Vagina (tissue), 2 donors: Measurements from ENCODE around the gene HBP1. TPM values are rescaled to one million over a fixed set of nuclear protein-coding genes. Genes with fewer than 3 reads are reported as not detected.

Experiments
- DNase-seq, 2 donors: peaks; one replicate each; pipeline ENCODE4 v3.0.0-alpha.2; 2017; ENCODE audit errors: extremely low spot score in 2 of 2
- H3K27ac ChIP-seq: fragments of 200-600 bp; sonication (generic); one replicate; pipeline ENCODE4 v1.5.1; 2019
- H3K27me3 ChIP-seq: fragments of 200-600 bp; sonication (generic); one replicate; pipeline ENCODE4 v1.5.1; 2019
- H3K36me3 ChIP-seq, 2 donors: fragments of 200-600 bp; sonication (generic); one replicate each; pipeline ENCODE4 v1.5.1; 2017 to 2019
- H3K4me1 ChIP-seq: fragments of 200-600 bp; sonication (generic); one replicate; pipeline ENCODE4 v1.5.1; 2019
- H3K4me3 ChIP-seq, 2 donors: fragments of 200-600 bp; sonication (generic); 1 replicate in 1 of 2; 2 replicates in 1 of 2; pipeline ENCODE4 v1.5.1; 2016 to 2019
- H3K9me3 ChIP-seq: fragments of 200-600 bp; sonication (generic); one replicate; pipeline ENCODE4 v1.5.1; 2019
- CTCF ChIP-seq, 3 experiments: fragments of 450-650 bp in 2 of 3; fragments of 200-600 bp in 1 of 3; sonication (generic) in 1 of 3; IDR thresholded peaks; one replicate each; pipeline ENCODE4 v1.5.1; 2017 to 2019; ENCODE audit warnings: antibody characterized with exemption in 3 of 3, mild to moderate bottlenecking in 2 of 3, moderate library complexity in 2 of 3
- POLR2A ChIP-seq, 2 donors: fragments of 450-650 bp; IDR thresholded peaks; one replicate each; pipeline ENCODE4 v1.6.1; 2017; ENCODE audit warnings: antibody characterized with exemption in 2 of 2, mild to moderate bottlenecking in 2 of 2, moderate library complexity in 2 of 2
- POLR2AphosphoS5 ChIP-seq, 2 donors: sonication (generic); formaldehyde crosslinking; IDR thresholded peaks; one replicate each; pipeline ENCODE4 v1.9.0; 2017; ENCODE audit warnings: antibody characterized with exemption in 2 of 2, mild to moderate bottlenecking in 2 of 2, low read depth in 1 of 2; ENCODE audit not compliant: insufficient read depth in 1 of 2
- intact Hi-C: fragments of 100-400 bp; cut with DNase I; formaldehyde crosslinking; loops from one replicate; pipeline ENCODE4 v1.15.1; 2023
- total RNA-seq: library from RNA; depleted of rRNA; stranded (reverse); fragments of >200 nt; gene quantifications from one replicate; pipeline ENCODE4 v1.2.3, GENCODE V29; 2016

Gene HBP1
- total RNA-seq, 1 donor from 2014 or later, result 91.3 TPM

DNA sequence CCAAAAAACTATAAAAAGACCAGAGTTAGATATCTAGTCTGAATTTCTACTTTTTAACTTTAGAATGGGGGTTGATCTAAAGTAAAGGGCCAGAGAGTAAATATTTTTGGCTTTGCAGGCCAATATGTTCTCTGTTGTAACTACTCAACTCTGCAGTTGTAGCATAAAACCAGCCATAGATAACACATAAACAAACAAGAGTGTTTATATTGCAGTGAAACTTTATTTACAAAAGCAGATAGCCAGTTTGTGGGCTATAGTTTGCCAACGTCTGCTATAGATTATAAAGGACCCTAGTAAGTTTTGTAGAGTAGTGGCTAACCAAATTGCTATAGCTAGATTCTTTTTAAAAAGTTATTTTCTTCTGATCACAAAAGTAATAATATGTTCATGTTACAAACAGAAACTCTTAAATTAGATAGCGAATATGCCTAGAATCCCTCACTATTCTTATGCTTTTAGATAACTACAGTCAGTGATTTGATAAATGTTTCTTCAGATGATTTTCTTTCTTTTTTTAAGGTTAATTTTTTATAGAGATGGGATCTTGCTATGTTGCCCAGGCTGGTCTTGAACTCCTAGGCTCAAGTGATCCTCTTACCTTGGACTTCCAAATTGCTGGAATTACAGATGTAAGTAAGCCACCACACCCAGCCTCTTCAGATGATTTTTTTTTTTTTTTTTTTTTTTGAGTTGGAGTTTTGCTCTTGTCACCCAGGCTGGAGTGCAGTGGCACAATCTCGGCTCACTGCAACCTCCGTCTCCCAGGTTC is 23.6 kb upstream of the HBP1 start:
- Histone ChIP-seq H3K9me3 (no peaks in the 10 kb centered on the region), H3K4me1 (peaks cover 7% of the 10 kb centered on the region), H3K4me3 (no peak overlapping the region), H3K27me3 (no peaks in the 10 kb centered on the region), H3K27ac (no peak overlapping the region), H3K36me3 (no peaks in the 10 kb centered on the region)
- TF ChIP-seq POLR2AphosphoS5 (IDR thresholded peaks at IDR 0.05; ENCODE audit: insufficient read depth in 1 of 2, low read depth in 1 of 2) (no peak), POLR2A (IDR thresholded peaks at IDR 0.05) (no peak)
- no peak for DNase-seq
- intact Hi-C loops, result no loop called here

DNA sequence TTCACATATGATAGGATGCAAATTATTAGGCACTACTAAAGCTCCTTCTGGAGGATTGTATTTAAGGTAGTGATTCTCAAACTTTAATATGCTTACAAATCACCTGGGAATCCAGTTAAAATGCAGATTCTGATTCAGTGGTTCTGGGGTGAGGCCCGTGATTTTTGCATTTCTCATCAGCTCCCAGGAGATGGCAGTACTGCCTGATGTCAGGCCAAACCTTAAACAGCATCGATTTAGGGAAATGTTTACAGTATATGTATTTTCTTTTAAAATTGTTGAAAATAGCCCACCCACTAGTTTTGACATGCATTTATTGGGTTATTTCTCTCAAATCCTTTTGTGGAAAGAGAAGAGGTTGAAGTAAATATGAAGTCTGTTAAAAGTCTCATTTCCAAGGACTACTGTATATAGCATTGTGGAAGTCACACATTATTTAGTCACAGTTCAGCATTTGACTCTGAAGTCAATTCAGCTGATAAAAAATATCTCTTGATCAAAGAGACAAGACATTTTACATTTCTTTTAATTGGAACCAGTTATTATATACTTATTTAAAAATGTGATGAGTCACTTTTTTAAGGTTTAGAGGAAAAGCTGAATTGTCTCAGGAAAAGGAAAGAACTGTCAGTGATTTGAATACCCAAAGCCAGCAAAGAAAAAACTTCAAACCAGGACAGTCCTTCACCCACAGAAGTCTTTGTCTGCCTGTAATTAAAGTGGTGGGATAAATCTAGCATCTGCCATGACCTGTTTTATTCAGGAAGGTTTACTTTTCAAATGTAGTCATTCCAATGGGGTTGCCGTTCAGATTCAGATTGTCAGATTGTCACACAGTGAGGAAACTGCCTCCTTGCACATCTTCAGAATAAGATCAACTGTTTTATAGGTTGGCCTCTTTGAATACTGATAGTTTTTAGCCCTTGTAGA is 21.1 kb upstream of the HBP1 start:
- TF ChIP-seq POLR2A (IDR thresholded peaks at IDR 0.05) (no peak), CTCF (IDR thresholded peaks at IDR 0.05) (peak in 2 of 3 experiments; percentile 47 to 52), POLR2AphosphoS5 (IDR thresholded peaks at IDR 0.05; ENCODE audit: insufficient read depth in 1 of 2, low read depth in 1 of 2) (no peak)

DNA sequence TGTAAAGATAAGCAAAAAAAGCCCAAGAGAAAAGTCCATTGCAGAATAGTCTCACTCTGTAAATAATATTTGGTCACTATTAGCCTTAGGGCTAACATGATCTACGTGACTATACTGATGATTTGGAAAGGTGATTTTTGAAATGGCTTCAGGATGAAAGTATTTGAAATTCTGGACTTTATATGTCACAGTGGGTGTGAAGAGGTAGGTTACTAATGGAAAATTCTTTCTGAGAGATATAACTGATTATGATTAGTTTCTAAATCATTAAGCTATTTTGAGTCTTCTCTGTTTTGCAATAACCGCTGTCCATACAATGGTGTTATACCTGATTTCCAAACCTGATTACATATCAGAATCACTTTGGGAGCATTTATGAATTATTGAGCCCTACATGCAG is 20.1 kb upstream of the HBP1 start:
- H3K4me3 ChIP-seq, result no peak overlapping the region
- no peaks in the 10 kb centered on the region for H3K36me3 ChIP-seq
- no peaks in the 10 kb centered on the region for H3K27me3 ChIP-seq
- no peaks in the 10 kb centered on the region for H3K9me3 ChIP-seq
- intact Hi-C loops, result no loop called here
- no peak for DNase-seq
- TF ChIP-seq CTCF (IDR thresholded peaks at IDR 0.05) (no peak), POLR2AphosphoS5 (IDR thresholded peaks at IDR 0.05; ENCODE audit: insufficient read depth in 1 of 2, low read depth in 1 of 2) (no peak), POLR2A (IDR thresholded peaks at IDR 0.05) (no peak)
- H3K4me1 ChIP-seq, result peaks cover 7% of the 10 kb centered on the region
- H3K27ac ChIP-seq, result no peak overlapping the region

More for the DNA sequence above, 21.1 kb upstream of the HBP1 start:
- Histone ChIP-seq H3K27me3 (no peaks in the 10 kb centered on the region), H3K36me3 (no peaks in the 10 kb centered on the region), H3K9me3 (no peaks in the 10 kb centered on the region), H3K27ac (no peak overlapping the region), H3K4me1 (peaks cover 7% of the 10 kb centered on the region), H3K4me3 (no peak overlapping the region)
- intact Hi-C loops, result no loop called here
- no peak for DNase-seq

- DNase-seq, result no peak
- intact Hi-C loops, result loop anchor here (10.0 kb wide), 1 partner anchor 195 kb away; no protein-coding TSS in a partner anchor
- no peaks in the 10 kb centered on the region for H3K27me3 ChIP-seq
- no peaks in the 10 kb centered on the region for H3K9me3 ChIP-seq
- no peaks in the 10 kb centered on the region for H3K36me3 ChIP-seq
- H3K27ac ChIP-seq, result no peak overlapping the region
- H3K4me1 ChIP-seq, result peaks cover 7% of the 10 kb centered on the region
- H3K4me3 ChIP-seq, result no peak overlapping the region
- TF ChIP-seq POLR2AphosphoS5 (IDR thresholded peaks at IDR 0.05; ENCODE audit: insufficient read depth in 1 of 2, low read depth in 1 of 2) (no peak), CTCF (IDR thresholded peaks at IDR 0.05) (no peak), POLR2A (IDR thresholded peaks at IDR 0.05) (no peak)
These were observed 18.9 kb upstream of the HBP1 start for GRCh38 chr7:107149863-107150262.

GRCh38 chr7:107150375-107151073 is 18.3 kb upstream of the HBP1 start:
- no peak for DNase-seq
- TF ChIP-seq POLR2A (IDR thresholded peaks at IDR 0.05), result no peak
- TF ChIP-seq CTCF (IDR thresholded peaks at IDR 0.05), result peak in 2 of 3 experiments; percentile 66 to 69
- no peaks in the 10 kb centered on the region for H3K9me3 ChIP-seq
- H3K4me3 ChIP-seq, result no peak overlapping the region
- no peak overlapping the region for H3K27ac ChIP-seq
- peaks cover 7% of the 10 kb centered on the region for H3K4me1 ChIP-seq
- no peaks in the 10 kb centered on the region for H3K27me3 ChIP-seq
- H3K36me3 ChIP-seq, result no peaks in the 10 kb centered on the region
- intact Hi-C loops, result loop anchor here (10.0 kb wide), 1 partner anchor 196 kb away; no protein-coding TSS in a partner anchor
